NCI-H460 (cell line): ENCODE measurements around the gene COG1. TPM values are rescaled to one million over a fixed set of nuclear protein-coding genes. Genes with fewer than 3 reads are reported as not detected.
A peak's percentile ranks its signal among the peaks of the same experiment; 100 is the strongest.

Source experiments
- DNase-seq: peaks from one replicate; pipeline ENCODE4 v3.0.0-alpha.2; 2016; ENCODE audit warnings: low read depth; ENCODE audit errors: extremely low read depth
- total RNA-seq: library from RNA; depleted of rRNA; stranded (reverse); fragments of >200 nt; shearing (Covaris generic); gene quantifications from 2 replicates; pipeline ENCODE4 v1.2.3, GENCODE V29; 2014

COG1 gene
- total RNA-seq, 1 experiment from 2014 or later: 23.8 TPM

DNA sequence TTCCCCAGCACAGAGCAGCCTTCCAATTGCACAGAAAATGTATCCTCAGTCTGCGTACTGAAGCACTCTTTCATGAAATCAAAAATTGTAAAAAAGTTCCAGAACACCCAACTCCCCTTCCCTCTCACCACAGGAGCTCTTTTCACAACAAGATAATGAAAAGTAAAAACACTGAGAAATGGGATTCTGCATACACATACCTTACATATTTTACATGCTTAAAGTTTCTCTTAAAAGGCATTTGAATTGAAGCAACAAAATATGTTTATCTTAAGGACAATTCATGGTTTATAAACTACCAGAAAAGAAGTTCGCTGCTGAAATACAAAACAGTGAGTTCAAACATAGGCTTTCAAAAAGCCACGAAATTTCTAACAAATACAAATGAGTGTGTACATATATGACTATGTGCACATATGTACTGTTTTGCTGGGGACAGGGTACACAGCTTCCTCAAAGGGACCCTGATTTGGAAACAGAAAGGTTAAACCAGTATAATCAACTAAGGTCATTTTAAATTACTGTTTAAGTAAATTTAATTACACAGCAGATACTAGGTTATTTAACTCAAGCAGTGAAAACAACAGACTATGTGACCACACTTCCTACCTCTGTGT is 33.8 kb downstream of the COG1 start:
- no peak for DNase-seq

DNA sequence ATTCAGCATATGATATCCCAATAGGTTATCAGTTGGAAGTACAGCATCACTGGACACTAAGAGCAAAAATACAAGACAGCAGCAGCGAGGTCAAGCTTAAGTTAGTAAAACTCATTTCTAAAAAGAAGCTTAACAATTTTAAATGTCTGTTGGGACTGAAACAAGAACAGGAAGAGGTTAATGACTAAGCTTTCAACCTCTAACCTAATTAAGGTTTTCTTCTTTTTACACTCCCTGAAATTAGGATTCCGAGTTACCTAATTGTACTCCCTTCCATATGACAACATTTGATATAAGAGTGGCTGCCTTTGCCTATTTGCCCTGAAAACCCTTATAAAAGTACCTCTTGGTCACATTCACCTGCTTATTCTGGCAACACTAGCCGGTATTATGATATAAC is 34.5 kb downstream of the COG1 start:
- DNase-seq: no peak

DNA sequence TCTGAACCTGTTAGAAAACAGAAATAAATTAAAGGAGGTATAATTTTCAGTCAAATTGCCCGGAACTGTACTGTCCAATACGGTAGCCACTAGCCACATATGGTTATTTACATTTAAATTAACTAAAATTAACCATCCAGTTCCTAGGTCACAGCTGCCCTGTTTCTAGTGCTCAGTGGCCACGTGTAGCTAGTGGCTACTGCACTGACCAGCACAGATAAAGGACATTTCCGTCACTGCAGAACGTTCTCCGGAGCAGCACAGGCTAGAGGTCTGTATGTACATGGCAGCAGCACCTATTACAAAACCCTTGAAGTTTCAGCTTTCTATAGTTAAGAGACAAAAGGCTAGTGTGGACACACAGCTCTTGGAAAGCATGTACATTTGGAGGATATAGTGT is 35.1 kb downstream of the COG1 start:
- no peak for DNase-seq

DNA sequence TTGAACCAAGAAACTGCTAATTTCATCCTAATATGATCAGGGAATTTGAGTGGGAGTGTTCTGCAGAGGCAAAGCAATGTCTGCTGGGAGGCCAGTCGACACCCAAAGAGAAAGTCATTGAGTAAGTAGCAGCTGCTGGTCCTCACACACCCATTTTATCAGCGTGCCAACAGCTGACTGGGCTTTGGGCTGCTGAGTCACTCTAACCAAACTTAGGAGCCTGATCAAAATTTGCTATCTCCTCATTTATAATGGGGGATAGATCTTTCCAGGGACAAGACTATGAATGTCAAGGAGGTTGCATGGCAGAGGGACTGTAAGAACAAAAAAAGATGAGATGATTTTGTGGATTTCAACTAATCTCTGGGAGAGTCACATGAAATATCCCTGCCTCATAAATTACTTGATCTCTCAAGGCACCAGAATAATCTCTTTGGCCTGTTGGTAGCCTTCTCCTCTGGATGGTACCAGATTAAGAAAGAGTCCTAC is 35.9 kb downstream of the COG1 start:
- peak; percentile 67 for DNase-seq

DNA sequence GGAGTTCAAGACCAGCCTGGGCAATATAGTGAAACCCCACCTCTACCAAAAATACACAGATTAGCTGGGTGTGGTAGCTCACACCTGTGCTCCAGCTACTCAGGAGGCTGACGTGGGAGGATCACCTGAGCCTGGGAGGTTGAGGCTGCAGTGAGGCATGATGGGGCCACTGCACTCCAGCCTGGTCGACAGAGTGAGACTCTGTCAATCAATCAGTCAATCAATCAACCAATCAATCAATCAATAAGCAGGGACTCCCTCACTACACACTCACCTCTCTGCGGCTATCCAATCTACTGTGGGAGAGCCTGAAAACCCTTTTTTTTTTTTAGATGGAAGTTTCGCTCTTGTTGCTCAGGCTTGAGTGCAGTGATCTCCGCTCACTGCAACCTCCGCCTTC is 37.2 kb downstream of the COG1 start:
- no peak for DNase-seq

DNA sequence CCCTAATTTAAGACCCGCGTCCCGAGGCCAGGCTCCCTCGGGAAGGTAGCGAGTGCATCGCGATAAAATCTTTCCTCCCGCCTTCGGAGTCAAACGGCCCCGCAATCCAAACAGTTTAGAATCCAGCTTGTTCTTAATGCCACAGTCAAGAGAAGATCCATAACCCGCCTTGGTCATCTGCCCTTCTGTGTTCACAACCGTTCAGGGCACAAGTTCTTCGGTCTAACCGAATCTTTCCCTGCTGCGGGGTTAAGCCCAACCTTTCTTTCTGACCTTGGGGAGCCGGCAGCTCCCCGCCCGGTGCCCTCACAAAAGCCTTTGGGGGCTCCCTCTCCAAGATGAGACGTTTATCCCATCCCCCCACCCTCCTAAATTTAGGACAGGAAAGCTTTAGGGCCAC is 38.5 kb downstream of the COG1 start:
- no peak for DNase-seq

DNA sequence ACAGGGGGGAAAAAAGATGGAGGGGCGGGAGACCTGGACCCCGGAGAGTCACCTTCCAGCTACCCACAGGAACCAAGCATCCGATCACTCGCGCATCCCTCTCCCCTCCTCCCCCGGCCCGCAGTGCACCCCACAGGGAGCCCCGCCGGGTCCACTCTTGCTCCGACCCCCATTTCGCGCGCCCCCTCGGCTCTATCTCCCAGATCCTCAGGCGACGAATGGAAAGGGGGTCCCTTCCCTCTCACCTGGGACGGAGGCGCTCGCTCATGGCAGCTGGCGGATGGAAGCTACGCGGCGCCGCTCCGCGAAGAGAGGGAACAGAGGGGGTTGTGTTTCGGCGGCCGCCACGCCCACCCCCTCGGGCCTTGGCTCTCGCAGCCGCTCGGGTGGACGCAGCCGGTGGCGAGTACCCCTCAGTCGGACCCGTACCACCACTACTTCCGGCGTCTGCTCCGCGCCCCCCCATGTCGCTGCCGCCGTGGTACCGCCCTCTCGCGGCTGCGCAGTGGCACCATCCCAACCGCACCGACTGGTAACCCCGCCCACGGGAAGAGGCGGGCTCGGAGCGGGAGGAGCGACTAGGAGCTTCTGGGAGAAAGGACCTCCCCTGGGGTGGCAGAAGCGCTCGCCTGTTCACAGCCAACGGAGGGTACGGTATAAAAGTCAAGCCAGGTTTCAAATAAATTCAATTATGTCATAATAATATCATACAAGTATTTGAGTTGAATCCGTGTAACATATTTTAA is 39.2 kb downstream of the COG1 start:
- peak; percentile 93 for DNase-seq

DNA sequence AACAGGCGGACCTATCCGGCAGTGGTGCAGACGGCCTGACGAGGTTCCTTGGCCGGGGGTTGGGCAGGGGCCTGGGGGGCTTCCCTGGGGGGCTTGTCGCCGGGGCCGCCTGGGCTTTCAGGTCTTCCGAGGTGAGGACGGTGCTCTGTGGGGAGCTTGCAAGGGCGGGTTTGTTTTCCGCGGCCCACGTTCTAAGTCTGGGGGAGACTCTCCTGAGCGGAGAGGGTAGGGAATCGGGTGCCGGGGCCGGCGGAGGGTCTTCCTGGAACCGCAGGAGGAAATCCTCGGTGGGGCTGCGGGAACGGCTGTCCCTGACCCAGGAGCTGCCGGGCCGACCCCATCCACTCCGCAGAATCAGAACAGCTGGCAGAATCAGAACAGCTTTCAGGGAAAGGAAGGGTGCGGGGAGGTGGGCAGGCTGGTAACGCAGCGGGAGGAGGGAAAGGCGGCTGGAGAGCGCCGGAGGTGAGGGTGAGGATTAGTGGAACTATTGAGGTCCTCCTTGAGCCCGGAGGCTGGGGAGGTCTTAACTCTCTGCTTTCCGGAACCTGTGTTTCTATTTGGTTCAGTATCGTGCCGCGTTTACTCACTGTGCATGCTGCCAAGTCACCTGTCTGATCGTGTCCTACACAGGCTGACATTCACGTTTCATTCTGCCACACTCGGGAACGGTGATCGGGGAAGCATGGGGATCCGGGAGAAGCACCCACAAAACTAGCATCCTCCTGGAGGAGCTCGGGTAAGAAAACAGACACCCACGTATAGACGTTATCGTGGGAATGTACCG is 39.9 kb downstream of the COG1 start:
- DNase-seq: no peak

DNA sequence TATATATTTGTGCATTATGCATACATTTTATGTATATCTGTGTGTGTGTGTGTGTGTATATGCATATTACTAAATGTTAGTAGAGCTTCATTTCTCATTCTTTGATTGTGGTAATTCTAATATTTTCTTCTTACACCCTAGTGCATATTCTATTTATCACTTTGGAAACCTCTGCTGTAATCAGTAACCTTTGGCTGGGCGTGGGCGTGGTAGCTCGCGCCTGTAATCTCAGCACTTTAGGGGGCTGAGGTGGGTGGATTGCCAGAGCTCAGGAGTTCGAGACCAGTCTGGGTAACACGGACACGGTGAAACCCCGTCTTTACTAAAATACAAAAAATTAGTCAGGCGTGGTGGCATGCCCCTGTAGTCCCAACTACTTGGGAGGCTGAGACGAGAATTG is 41.9 kb downstream of the COG1 start:
- no peak for DNase-seq

DNA sequence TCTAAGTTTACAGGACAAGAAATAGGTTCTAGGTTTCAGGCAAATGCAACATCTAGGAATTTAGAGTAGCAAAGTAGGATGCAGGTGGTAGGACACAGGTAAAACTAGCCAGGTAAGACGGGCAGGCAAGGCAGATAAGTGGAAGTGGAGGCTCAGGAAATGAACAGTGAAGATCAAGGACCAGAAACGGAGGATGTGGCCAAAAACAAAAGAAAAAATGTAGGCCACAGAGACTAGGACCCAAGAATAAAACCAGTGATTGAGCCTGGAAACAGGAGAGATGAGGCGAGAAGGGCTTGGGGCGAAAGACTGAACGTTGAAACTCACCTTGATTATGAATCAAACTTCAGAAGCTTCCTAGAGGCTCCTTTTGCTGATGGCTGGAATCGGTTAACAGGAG is 44.9 kb downstream of the COG1 start:
- no peak for DNase-seq

DNA sequence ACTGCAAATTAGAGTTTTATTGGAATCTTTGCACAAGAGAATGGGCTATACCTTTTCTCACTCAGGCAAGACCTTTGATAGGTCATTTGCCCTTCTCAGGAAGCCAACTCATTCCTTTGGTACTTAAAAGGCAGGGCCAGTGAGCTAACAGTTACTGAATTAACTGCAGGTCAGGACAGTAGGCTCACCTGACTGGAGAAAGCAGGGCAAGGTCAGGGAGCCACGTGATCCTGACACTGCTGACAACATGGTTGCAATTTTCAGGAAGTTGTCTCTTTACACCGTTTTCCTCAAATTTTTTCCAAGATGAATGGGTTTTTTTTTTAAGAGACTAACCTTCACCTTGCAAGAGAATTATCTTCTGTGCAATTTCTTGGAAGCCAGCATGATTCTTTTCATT is 47.7 kb downstream of the COG1 start:
- DNase-seq: no peak

DNA sequence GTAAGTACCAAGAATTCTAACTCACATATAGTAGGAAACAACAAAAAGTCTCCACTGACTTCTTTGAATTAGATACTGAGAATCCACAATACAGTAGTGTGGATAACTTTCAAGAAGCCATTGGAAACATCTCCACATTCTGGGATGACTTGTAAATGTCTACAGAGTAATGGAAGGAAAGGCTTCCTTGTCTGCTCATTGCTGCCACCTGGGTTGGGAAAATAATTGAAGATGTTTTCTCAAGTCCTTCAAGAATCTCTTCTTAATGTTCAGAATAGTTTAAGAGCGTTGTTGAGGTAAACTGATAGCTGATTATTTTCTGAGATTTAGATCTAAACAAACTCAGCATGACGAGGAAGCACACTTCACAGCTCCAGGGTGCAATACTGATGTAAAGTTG is 54.9 kb downstream of the COG1 start:
- DNase-seq: no peak

DNA sequence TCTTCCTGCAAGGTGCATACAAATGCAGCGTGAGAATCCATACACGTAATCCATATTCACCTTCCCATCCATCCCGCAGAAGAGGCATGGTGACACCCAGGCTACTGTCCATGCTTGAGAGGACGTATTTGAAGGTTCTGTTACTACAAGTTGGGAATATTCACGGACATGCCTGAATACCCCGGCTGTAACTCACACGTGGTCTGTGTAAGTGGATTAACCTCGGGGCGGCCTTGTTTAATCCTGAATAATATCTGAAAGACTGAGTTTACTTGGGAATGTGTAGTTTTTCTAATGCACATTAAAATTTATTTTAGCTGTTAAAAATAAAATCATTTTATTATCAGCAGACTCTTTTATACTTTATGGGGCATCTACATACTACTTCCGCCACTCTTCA is 55.7 kb downstream of the COG1 start:
- no peak for DNase-seq

DNA sequence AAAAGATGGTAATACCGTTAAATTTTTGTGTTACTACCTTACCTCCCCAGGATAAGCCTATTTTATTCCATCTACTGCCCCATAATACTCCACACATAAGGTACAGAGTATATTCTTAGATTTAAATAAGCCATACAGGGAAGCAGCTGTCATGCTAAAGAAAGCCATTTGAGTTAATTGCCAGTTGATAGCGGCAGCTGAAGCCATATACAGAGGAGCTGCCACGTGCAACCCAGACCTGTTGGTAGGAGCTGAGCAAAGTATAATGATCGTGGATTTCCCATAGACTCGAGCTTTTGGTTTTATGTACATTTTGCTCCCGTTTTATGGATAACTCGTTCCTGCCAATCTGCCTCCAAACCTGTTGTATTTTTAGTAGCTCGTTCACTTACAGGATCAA is 56.8 kb downstream of the COG1 start:
- no peak for DNase-seq

DNA sequence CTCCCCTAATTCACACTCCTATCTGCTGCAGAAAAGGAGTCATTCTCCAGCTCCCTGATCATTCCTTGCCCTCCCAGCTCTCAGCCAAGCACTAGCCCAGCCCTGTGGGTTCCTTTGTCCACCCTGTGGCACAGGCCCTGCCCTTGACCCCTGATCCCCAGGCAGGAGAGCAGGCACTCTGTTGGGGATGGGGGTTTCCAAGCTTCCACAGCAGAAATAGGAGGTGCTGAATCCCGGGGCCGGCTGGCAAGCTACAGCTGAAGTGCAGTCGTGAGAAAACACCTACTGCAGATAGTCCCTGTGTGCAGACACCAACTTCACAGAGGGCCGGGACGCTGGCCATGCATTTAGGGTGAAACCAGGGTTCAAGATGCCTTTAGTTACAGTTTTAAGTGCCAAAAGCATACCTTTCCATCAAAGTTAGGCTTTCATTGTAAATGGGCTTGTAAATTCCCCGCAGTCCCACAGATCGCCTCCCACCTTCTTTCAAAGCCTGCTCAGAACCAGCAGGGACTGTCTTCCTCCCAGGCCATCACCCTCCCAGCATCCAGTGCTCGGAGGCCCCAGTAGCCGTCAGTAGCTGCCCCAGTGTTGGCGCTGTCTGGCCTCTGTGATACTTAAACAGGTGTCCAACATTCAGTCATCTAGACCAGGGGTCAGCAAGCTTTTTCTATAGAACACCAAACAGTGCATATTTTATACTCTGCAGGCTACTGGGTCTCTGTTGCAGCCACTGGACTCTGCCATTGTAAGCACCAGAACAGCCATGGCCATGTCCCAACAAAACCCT is 58.2 kb downstream of the COG1 start:
- no peak for DNase-seq

DNA sequence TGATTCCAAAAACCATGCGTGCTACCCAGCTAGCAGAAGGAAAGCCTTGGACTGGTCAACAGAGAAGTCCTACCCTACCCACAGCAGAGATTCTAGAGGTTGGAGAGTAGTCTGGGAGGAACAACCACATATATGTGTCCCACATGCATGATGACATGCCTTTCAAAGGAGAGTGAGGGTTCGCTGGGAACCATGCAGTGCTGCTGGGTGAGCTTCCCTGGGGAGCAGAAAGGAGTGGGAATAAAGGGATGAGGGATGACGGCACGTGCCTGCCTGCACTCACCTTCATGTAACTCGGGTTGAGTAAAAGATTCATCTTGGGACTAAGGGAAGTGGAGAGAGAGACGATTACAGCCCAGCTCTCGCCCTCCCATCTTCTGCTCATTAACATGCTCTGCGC is 59.0 kb downstream of the COG1 start:
- no peak for DNase-seq

DNA sequence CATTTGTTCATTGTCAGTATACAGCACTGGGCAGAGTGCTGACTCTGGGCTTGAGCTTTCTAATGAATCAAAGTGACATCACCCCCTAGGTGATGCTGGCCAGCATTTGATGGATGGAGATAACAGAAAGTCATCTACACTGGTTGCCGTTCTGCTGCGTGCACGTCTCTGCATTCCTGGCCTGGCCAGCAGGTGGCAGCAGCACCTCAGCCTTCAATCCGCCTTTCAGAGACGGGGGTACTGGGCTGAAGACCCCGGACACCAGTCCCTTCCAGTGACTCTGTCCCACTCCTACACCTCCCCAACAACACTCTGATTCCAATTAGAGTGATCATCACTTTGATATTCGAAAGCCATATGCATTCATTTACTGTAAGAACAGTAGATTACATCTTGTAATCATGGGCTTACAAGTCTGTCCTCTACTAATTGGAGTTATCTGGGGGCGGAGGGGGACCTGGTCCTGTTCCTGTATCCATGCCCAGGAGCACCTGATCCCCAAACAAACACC is 62.9 kb downstream of the COG1 start:
- no peak for DNase-seq

DNA sequence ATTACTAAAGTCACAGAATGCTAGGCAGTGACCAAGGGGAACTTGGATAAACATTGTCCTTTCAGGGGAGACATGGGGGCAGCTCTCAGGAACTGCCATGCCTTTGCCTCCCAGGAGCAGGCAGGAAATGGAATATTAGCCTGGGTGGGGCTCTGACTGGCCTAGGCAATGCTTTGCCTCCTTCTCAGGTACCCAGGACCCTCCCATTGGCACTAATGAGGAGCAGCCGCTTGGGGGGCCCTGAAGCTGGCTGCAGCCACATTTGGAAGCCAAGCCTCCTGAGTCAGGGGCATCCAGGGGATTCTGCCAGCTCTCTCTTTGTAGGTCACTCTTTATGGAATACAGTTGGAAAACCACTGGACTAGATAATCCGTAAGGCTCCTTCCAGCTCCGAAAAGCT is 63.4 kb downstream of the COG1 start:
- DNase-seq: no peak

DNA sequence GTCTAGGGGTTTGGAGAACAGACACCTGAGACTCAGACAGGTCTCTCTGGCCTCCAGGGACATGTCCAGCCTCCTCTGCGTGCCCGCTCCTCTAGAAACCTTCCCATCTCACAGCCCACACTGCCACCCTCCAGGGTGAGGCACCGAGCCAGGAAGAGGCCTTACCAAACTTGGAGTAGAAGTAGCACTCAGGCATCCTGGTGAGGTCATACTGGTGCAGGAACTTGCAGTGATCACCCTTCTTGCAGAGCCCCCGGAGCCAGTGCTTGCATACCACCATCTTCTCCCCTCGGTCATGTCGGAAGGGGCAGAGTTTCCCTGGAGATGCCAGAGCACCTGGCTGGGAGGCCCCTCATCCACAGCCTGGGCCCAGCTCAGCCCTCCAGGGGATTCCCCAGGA is 64.7 kb downstream of the COG1 start:
- no peak for DNase-seq
